HepG2 (cell line): ENCODE data around the gene GAS6. TPM values are rescaled to one million over a fixed set of nuclear protein-coding genes. Genes with fewer than 3 reads are reported as not detected.
"Not testable (repeated sequence)": the region's sequence is repeated elsewhere in the genome, so short reads cannot be mapped to it uniquely, and the experiment has no call there.

Source experiments
- ATAC-seq: fragments of 200-7000 bp; cut with Tn5 transposase; 3 replicates; pipeline ENCODE4 v1.9.1; 2020; ENCODE audit warnings: mild to moderate bottlenecking, moderate library complexity
- BruUV-seq: library from RNA; stranded (reverse); fragments of 400-500 nt; replicated peaks from 2 replicates; lab custom pipeline; 2021; lab: Mats Ljungman, UMichigan
- CTCF ChIA-PET: fragments of 300-600 bp; formaldehyde crosslinking; extraction: SDS; loops from one replicate; lab custom pipeline; 2021; ENCODE audit warnings: low total read pairs, inconsistent platforms, low intra/inter-chr PET ratio; lab: Yijun Ruan, JAX
- POLR2A ChIA-PET: fragments of 350-600 bp; sonication (Branson Sonifier 250); formaldehyde crosslinking; loops from one replicate; lab custom pipeline; 2020; ENCODE audit warnings: antibody characterized with exemption, inconsistent platforms; lab: Yijun Ruan, JAX
- DNase-seq: peaks from one replicate; pipeline ENCODE4 v3.0.0-alpha.2; 2015; ENCODE audit warnings: low spot score
- FAIRE-seq: peaks from 3 replicates; lab custom pipeline; 2011; peaks lifted over from hg19 to GRCh38; lab: Jason Lieb, UNC
- H2AFZ ChIP-seq: one replicate; pipeline ENCODE4 v1.6.1; 2011; ENCODE audit warnings: low read length, inconsistent platforms
- H3K27ac ChIP-seq: fragments of 300-600 bp; 3 replicates; pipeline ENCODE4 v1.8.0; 2011; ENCODE audit warnings: mixed run types, mild to moderate bottlenecking, mixed read lengths, low read length, inconsistent platforms; ENCODE audit not compliant: insufficient read depth; ENCODE audit errors: extremely low read length
- H3K27me3 ChIP-seq, 2 experiments: fragments of 200-600 bp in 1 of 2; 2 replicates in 1 of 2; 3 replicates in 1 of 2; pipeline versions ENCODE4 v1.6.0 to v1.8.0; 2011; ENCODE audit warnings: low read length in 2 of 2, mild to moderate bottlenecking in 2 of 2, moderate library complexity in 2 of 2, inconsistent platforms in 1 of 2; ENCODE audit not compliant: insufficient read depth in 2 of 2, control insufficient read depth in 1 of 2
- H3K36me3 ChIP-seq, 2 experiments: fragments of 200-600 bp in 1 of 2; replicated peaks in 1 of 2; 2 replicates in 1 of 2; 3 replicates in 1 of 2; pipeline versions ENCODE4 v1.5.1 to v1.8.0; 2011; ENCODE audit warnings: low read length in 2 of 2, inconsistent platforms in 1 of 2; ENCODE audit not compliant: insufficient read depth in 2 of 2, control insufficient read depth in 1 of 2
- H3K4me1 ChIP-seq: 2 replicates; pipeline ENCODE4 v1.5.1; 2012; ENCODE audit warnings: low read length, inconsistent platforms; ENCODE audit not compliant: insufficient read depth
- H3K4me2 ChIP-seq: 2 replicates; pipeline ENCODE4 v1.6.0; 2011; ENCODE audit warnings: low read depth, low read length, inconsistent platforms
- H3K4me3 ChIP-seq, 3 experiments: fragments of 200-600 bp in 1 of 3; sonication (generic), shearing (Covaris generic) in 1 of 3; replicated peaks in 1 of 3; 2 replicates each; pipeline ENCODE4 v1.5.1; 2011 to 2016; ENCODE audit warnings: low read length in 3 of 3, inconsistent platforms in 2 of 3, low read depth in 2 of 3, mild to moderate bottlenecking in 2 of 3, control low read depth in 1 of 3, mixed read lengths in 1 of 3; ENCODE audit not compliant: insufficient read depth in 1 of 3
- H3K79me2 ChIP-seq: one replicate; pipeline ENCODE4 v1.6.1; 2011; ENCODE audit warnings: low read length, inconsistent platforms; ENCODE audit not compliant: insufficient read depth
- H3K9ac ChIP-seq: 2 replicates; pipeline ENCODE4 v1.6.0; 2011; ENCODE audit warnings: mild to moderate bottlenecking, low read depth, low read length, inconsistent platforms; ENCODE audit not compliant: insufficient read depth
- H3K9me3 ChIP-seq: 2 replicates; pipeline ENCODE4 v1.5.1; 2012; ENCODE audit warnings: mild to moderate bottlenecking, low read length
- H4K20me1 ChIP-seq: 2 replicates; pipeline ENCODE4 v1.6.0; 2011; ENCODE audit warnings: inconsistent platforms, mild to moderate bottlenecking, low read length, moderate library complexity; ENCODE audit not compliant: insufficient read depth
- BHLHE40 ChIP-seq: IDR thresholded peaks from 2 replicates; pipeline ENCODE4 v1.6.1; 2011; ENCODE audit warnings: low read length, improper control_type of control experiment
- ELF4 ChIP-seq: sonication (generic); formaldehyde crosslinking; IDR thresholded peaks from 2 replicates; pipeline ENCODE4 v1.5.0; 2020; ENCODE audit warnings: missing genetic modification reagents, mild to moderate bottlenecking, moderate library complexity, borderline replicate concordance
- FOSL2 ChIP-seq: sonication (generic); formaldehyde crosslinking; IDR thresholded peaks from 2 replicates; pipeline ENCODE4 v1.4.0; 2020; ENCODE audit warnings: missing genetic modification reagents
- HBP1 ChIP-seq: IDR thresholded peaks from 2 replicates; pipeline ENCODE4 v1.6.1; 2016; ENCODE audit warnings: low read depth, control low read depth
- KDM2A ChIP-seq: sonication (generic); formaldehyde crosslinking; IDR thresholded peaks from 2 replicates; pipeline ENCODE4 v1.4.0; 2020; ENCODE audit warnings: low read depth, missing genetic modification reagents, borderline replicate concordance
- POLR2A ChIP-seq, 2 experiments: IDR thresholded peaks; 2 replicates each; pipeline ENCODE4 v1.6.1; 2011; ENCODE audit warnings: low read depth in 2 of 2, low read length in 2 of 2, mild to moderate bottlenecking in 1 of 2, moderate library complexity in 1 of 2; ENCODE audit not compliant: insufficient read depth in 1 of 2
- SMARCE1 ChIP-seq: fragments of 450-650 bp; IDR thresholded peaks from 2 replicates; pipeline ENCODE4 v1.6.1; 2017; ENCODE audit warnings: borderline replicate concordance
- ZFP82 ChIP-seq: sonication (generic); formaldehyde crosslinking; IDR thresholded peaks from 2 replicates; pipeline ENCODE4 v1.5.1; 2020; ENCODE audit warnings: mild to moderate bottlenecking, missing genetic modification reagents, borderline replicate concordance
- ZMYM2 ChIP-seq: sonication (generic); formaldehyde crosslinking; IDR thresholded peaks from 2 replicates; pipeline ENCODE4 v1.8.0; 2022; ENCODE audit warnings: mild to moderate bottlenecking, missing genetic modification reagents
- WGBS: methylation state at CpG from one replicate; pipeline ENCODE4 v1.1.6; 2017; ENCODE audit warnings: low lambda C conversion rate; 5-methylcytosine and 5-hydroxymethylcytosine counted together
- in situ Hi-C: cut with HindIII; loops from 2 replicates; pipeline ENCODE4 v1.10.0; 2017; ENCODE audit warnings: low pct_unique_long_range_greater_than_20kb; ENCODE audit not compliant: extremely low pct_ligation_motif_present
- intact Hi-C: fragments of 100-400 bp; cut with micrococcal nuclease; formaldehyde crosslinking; loops from one replicate; pipeline ENCODE4 v1.10.0; 2022; ENCODE audit not compliant: unreplicated experiment
- polyA plus RNA-seq, 8 experiments: library from polyadenylated mRNA; depleted of rRNA in 3 of 8; stranded (reverse) in 7 of 8; unstranded in 1 of 8; fragments of >200 nt; fragmentation: Illumina TruSeq in 4 of 8; extraction: Trizol in 4 of 8; gene quantifications; 2 replicates each; pipeline versions ENCODE4 v1.2.1 to v1.2.3, GENCODE V29; 2011 to 2016; ENCODE audit warnings: low read depth in 4 of 8, missing spikeins in 1 of 8, mixed read lengths in 1 of 8; ENCODE audit not compliant: insufficient read depth in 1 of 8
- total RNA-seq, 5 experiments: library from RNA; depleted of rRNA; stranded (reverse); fragments of >200 nt; fragmentation: Illumina TruSeq; extraction: Trizol; gene quantifications; 2 replicates each; pipeline ENCODE4 v1.2.3, GENCODE V29; 2016; ENCODE audit warnings: low read depth in 1 of 5

Gene GAS6
- total and polyA plus RNA-seq, 2 of the 13 experiments (the other 11 are each of a cell fraction or from before 2014, with no cell fraction given) = 0.09 to 0.24 TPM

GRCh38 chr13:113913408-113913807, 49.5 kb upstream of the GAS6 start:
- H3K36me3 ChIP-seq, H3K79me2 ChIP-seq, ATAC-seq, DNase-seq, H2AFZ ChIP-seq, H3K4me1 ChIP-seq, BruUV-seq, H3K9ac ChIP-seq, in situ Hi-C loops, H3K4me3 ChIP-seq, intact Hi-C loops, H3K27ac ChIP-seq, H3K9me3 ChIP-seq, POLR2A ChIA-PET, FAIRE-seq, CTCF ChIA-PET, H4K20me1 ChIP-seq, H3K4me2 ChIP-seq: not testable (repeated sequence)
- TF ChIP-seq FOSL2 (CRISPR knock-in tag) (peak; percentile 35; the same call in 1 of the 2 replicates), BHLHE40 (peak; percentile 42; the same call in 1 of the 2 replicates)
- peaks cover 2 to 26% of the 10 kb centered on the region in 2 experiments; a peak in 3 of 5 replicates for H3K27me3 ChIP-seq
- WGBS = 6% methylated on average over 8 of the region's 8 CpGs

GRCh38 chr13:113912596-113912995, 48.7 kb upstream of the GAS6 start:
- POLR2A ChIA-PET = no interaction called here
- Histone ChIP-seq H3K27ac (no peak overlapping the region), H3K4me3 (no peak overlapping the region), H3K79me2 (no peaks in the 10 kb centered on the region), H2AFZ (no peak overlapping the region), H3K9ac (no peak overlapping the region), H3K27me3 (peaks cover 2 to 34% of the 10 kb centered on the region in 2 experiments; a peak in 3 of 5 replicates), H3K9me3 (no peaks in the 10 kb centered on the region), H4K20me1 (no peaks in the 10 kb centered on the region), H3K36me3 (no peaks in the 10 kb centered on the region), H3K4me2 (no peak overlapping the region), H3K4me1 (no peaks in the 10 kb centered on the region)
- under 1% methylated on average over 3 of the region's 3 CpGs for WGBS
- CTCF ChIA-PET = no interaction called here
- no peak for FAIRE-seq
- BruUV-seq = no TSS peak
- no peak for ATAC-seq
- in situ Hi-C loops = no loop called here
- no peak for DNase-seq
- TF ChIP-seq POLR2A (IDR thresholded peaks at IDR 0.05; ENCODE audit: insufficient read depth in 1 of 2, low read depth in 2 of 2, low read length in 2 of 2) (no peak), SMARCE1 (no peak), ZMYM2 (CRISPR knock-in tag) (no peak), HBP1 (no peak), ELF4 (CRISPR knock-in tag) (no peak), ZFP82 (no peak), KDM2A (no peak)
- TF ChIP-seq, all 625 proteins: peak for 0
- intact Hi-C loops = no loop called here
